ENCODE data around the gene SPDYE16. TPM values are rescaled to one million over a fixed set of nuclear protein-coding genes. Genes with fewer than 3 reads are reported as not detected.
"Not testable (repeated sequence)": the region's sequence is repeated elsewhere in the genome, so short reads cannot be mapped to it uniquely, and the experiment has no call there.

SPDYE16 gene
- total and polyA plus RNA-seq, 10 of the 15 experiments (the other 5 are each of a cell fraction or from before 2014, with no cell fraction given) = 0.04 to 0.92 (median 0.07) TPM; not detected in 1

DNA sequence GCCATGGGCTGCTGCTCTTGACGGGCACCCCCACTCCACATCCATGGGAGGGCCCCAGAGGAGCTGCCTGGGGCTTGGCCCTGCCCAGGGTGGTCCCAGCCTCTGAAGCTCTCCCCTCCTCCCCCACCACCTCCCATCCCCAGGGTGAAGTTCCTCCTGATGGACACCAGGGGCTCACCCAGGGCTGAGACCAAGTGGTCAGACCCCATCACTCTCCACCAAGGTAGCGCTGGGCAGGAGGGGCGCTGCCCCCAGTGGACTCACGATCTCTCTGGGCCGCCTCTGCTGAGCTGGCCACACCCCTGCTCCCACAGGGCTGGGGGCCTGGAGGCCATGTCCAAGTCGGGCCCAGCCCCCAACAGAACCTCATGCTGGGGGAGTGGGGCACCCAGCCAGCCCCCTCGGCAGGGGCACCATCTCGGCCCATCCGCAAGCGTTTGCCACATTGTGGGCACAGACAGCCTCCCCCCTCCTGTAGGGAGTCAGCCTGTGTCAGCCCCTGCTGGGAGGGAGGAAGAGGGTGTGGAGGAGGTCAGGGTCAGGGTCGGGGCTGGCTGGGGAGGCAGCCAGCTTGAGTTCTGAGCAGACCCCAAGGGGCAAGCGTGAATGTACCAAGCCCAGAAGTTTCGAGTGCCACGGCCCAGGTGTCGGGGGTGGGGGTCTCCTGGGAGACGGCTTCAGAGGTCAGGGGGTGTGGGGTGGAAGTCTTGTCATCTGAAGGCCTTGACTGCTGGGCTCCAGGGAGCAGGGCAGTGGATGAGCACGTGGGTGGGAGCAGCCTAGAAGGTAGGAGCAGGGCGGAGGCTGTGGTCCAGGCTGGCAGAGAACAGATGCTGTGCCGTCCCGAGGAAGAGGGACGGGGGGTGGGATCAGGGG lies 29.9 kb downstream of the SPDYE16 start:
- Histone ChIP-seq H3K9ac (ENCODE audit: control insufficient read depth, insufficient read depth, low read length) (no peak overlapping the region), H3K27ac (ENCODE audit: control insufficient read depth, insufficient read depth) (no peak overlapping the region), H3K9me3 (replicated peaks; ENCODE audit: control insufficient read depth, insufficient read depth, low read length) (no peaks in the 10 kb centered on the region), H4K20me1 (ENCODE audit: control insufficient read depth, insufficient read depth) (no peaks in the 10 kb centered on the region), H3K4me1 (ENCODE audit: control insufficient read depth, insufficient read depth, low read length) (no peaks in the 10 kb centered on the region), H3K4me3 (no peak overlapping the region), H3K27me3 (replicated peaks in 1 of 2; ENCODE audit: control insufficient read depth in 2 of 2, insufficient read depth in 2 of 2, low read length in 1 of 2) (no peaks in the 10 kb centered on the region), H3K4me2 (ENCODE audit: control insufficient read depth, insufficient read depth) (no peak overlapping the region), H2AFZ (ENCODE audit: control insufficient read depth, low read depth, low read length) (no peak overlapping the region), H3K36me3 (ENCODE audit: control insufficient read depth in 2 of 2, insufficient read depth in 2 of 2, low read length in 1 of 2) (no peaks in the 10 kb centered on the region), H3K79me2 (ENCODE audit: control insufficient read depth, insufficient read depth, low read length) (no peaks in the 10 kb centered on the region)
- ChIA-PET RAD21 (ENCODE audit: unreplicated experiment) (no interaction called here), SMC1A (ENCODE audit: uncharacterized antibody, unreplicated experiment) (no interaction called here), POLR2A (no interaction called here), CTCF (no interaction called here)
- intact Hi-C loops (cut with micrococcal nuclease; ENCODE audit: unreplicated experiment) = no loop called here
- in situ Hi-C loops (cut with MboI) = loop anchor here (25.0 kb wide), 1 partner anchor 499 kb away; no protein-coding TSS in a partner anchor
- no TSS peak for BruUV-seq (replicated peaks)
- TF ChIP-seq ZNF622 (IDR thresholded peaks at IDR 0.05) (no peak), FOS (IDR thresholded peaks at IDR 0.05; ENCODE audit: borderline replicate concordance, extremely low read depth, insufficient read length) (no peak), SRF (IDR thresholded peaks at IDR 0.05; ENCODE audit: low read depth in 2 of 2, low read length in 2 of 2) (no peak)
- TF ChIP-seq, protein P1, sequence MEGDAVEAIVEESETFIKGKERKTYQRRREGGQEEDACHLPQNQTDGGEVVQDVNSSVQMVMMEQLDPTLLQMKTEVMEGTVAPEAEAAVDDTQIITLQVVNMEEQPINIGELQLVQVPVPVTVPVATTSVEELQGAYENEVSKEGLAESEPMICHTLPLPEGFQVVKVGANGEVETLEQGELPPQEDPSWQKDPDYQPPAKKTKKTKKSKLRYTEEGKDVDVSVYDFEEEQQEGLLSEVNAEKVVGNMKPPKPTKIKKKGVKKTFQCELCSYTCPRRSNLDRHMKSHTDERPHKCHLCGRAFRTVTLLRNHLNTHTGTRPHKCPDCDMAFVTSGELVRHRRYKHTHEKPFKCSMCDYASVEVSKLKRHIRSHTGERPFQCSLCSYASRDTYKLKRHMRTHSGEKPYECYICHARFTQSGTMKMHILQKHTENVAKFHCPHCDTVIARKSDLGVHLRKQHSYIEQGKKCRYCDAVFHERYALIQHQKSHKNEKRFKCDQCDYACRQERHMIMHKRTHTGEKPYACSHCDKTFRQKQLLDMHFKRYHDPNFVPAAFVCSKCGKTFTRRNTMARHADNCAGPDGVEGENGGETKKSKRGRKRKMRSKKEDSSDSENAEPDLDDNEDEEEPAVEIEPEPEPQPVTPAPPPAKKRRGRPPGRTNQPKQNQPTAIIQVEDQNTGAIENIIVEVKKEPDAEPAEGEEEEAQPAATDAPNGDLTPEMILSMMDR (IDR thresholded peaks at IDR 0.05 in 2 of 3, conservative IDR thresholded peaks at IDR 0.05 in 1 of 3; ENCODE audit: control insufficient read depth in 2 of 3, extremely low read depth in 1 of 3, insufficient read depth in 1 of 3, low read depth in 3 of 3, low read length in 3 of 3) = peak in 1 of 3 experiments; percentile 38; a peak in 2 of 6 replicates
- ATAC-seq (peak; percentile 12; the same call in 2 of the 3 replicates), DNase-seq (ENCODE audit: low read depth, low spot score) (no peak), FAIRE-seq (no peak)
- WGBS (ENCODE audit: insufficient coverage, insufficient replicate concordance, low lambda C conversion rate, missing lambda C conversion rate) = 42% methylated on average over 20 of the region's 21 CpGs

DNA sequence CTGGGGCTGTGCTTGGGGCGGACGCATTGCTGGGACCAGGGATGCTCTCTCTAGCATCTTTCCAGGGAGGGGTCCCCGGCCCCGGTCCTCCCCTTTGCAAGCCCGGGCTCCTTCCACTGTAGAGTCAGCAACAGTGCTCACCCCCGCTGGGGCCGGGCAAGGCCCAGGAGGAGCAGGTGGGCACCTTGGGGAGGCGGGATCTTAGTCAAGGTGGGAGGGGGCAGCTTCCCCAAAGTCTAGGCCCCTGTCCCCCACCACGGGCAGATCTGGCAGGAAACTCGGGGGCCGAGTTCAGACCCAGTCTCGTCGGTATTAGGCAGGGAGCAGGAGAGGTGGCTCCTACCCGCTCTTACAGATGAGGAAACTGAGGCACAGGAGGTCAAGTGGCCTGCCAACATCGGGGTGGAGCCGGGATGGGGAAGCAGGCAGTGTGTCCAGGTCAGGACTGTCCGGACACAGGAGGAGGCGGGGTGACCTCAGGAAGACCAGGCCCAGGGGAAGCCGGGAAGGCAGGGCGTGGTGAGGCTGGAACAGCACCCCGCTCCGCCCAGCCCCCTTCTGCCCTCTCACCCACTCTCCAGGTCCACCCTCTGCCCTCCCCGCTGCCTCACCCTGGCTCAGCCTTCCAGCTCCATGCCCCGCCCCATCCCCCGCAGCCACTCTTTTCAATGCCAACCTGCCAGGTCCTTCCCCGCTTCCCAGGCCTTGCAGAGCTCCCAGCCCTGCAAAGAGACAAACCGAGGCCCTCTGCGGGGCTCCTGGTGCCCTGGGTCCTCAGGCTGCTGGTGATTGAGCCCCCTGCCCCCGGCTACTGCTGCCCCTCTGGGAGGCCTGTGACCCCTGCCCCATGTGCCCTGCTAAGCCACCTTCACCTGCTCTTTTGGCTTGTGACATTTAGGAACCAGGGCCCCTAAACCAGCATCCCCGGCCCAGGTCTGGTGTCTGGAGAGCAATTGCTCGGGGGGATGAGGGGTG lies 30.9 kb downstream of the SPDYE16 start:
- H3K27ac ChIP-seq (ENCODE audit: control insufficient read depth, insufficient read depth); H3K9me3 ChIP-seq (replicated peaks; ENCODE audit: control insufficient read depth, insufficient read depth, low read length); H3K79me2 ChIP-seq (ENCODE audit: control insufficient read depth, insufficient read depth, low read length); CTCF ChIA-PET; H3K4me3 ChIP-seq; H3K4me1 ChIP-seq (ENCODE audit: control insufficient read depth, insufficient read depth, low read length); H3K36me3 ChIP-seq (ENCODE audit: control insufficient read depth in 2 of 2, insufficient read depth in 2 of 2, low read length in 1 of 2); BruUV-seq (replicated peaks); H3K9ac ChIP-seq (ENCODE audit: control insufficient read depth, insufficient read depth, low read length); ATAC-seq; POLR2A ChIA-PET; intact Hi-C loops (cut with micrococcal nuclease; ENCODE audit: unreplicated experiment); DNase-seq (ENCODE audit: low read depth, low spot score); H2AFZ ChIP-seq (ENCODE audit: control insufficient read depth, low read depth, low read length); SMC1A ChIA-PET (ENCODE audit: uncharacterized antibody, unreplicated experiment); RAD21 ChIA-PET (ENCODE audit: unreplicated experiment); H4K20me1 ChIP-seq (ENCODE audit: control insufficient read depth, insufficient read depth); FAIRE-seq; H3K4me2 ChIP-seq (ENCODE audit: control insufficient read depth, insufficient read depth); H3K27me3 ChIP-seq (replicated peaks in 1 of 2; ENCODE audit: control insufficient read depth in 2 of 2, insufficient read depth in 2 of 2, low read length in 1 of 2): not testable (repeated sequence)
- WGBS (ENCODE audit: insufficient coverage, insufficient replicate concordance, low lambda C conversion rate, missing lambda C conversion rate) = 0% methylated on average over 2 of the region's 31 CpGs
- in situ Hi-C loops (cut with MboI) = loop anchor here (25.0 kb wide), 1 partner anchor 500 kb away; no protein-coding TSS in a partner anchor

Measured in GM12878 (cell line).